NK-92 (cell line): ENCODE data around the gene ENTPD6.
"Not testable (repeated sequence)": the region's sequence is repeated elsewhere in the genome, so short reads cannot be mapped to it uniquely, and the experiment has no call there.

Experiments used
- DNase-seq: peaks from one replicate; lab custom pipeline; 2025; ENCODE audit not compliant: unreplicated experiment; lab: John Stamatoyannopoulos, UW

Gene ENTPD6

GRCh38 chr20:25240851-25241658 is 45.5 kb downstream of the ENTPD6 start:
- DNase-seq: not testable (repeated sequence)

- DNase-seq: not testable (repeated sequence)
These were observed 46.1 kb downstream of the ENTPD6 start for GRCh38 chr20:25241659-25241955.

- no peak for DNase-seq
These were observed 46.7 kb downstream of the ENTPD6 start for GRCh38 chr20:25242231-25242630.

GRCh38 chr20:25243416-25243979 is 48.0 kb downstream of the ENTPD6 start:
- no peak for DNase-seq

GRCh38 chr20:25244976-25245375 is 49.5 kb downstream of the ENTPD6 start:
- no peak for DNase-seq

- DNase-seq: no peak
These were observed 49.9 kb downstream of the ENTPD6 start for GRCh38 chr20:25245461-25245860.

- no peak for DNase-seq
These were observed 50.9 kb downstream of the ENTPD6 start for GRCh38 chr20:25246182-25246999.

GRCh38 chr20:25247000-25247517 is 51.5 kb downstream of the ENTPD6 start:
- DNase-seq: no peak

- no peak for DNase-seq
These were observed 52.0 kb downstream of the ENTPD6 start for GRCh38 chr20:25247518-25247955.

- no peak for DNase-seq
These were observed 52.7 kb downstream of the ENTPD6 start, which contains the start of gene PYGB for GRCh38 chr20:25247956-25248785. PYGB (plus strand) TSS chr20:25248085; CDS start chr20:25248179, 94 bp downstream.

GRCh38 chr20:25248786-25249172 is 53.3 kb downstream of the ENTPD6 start:
- no peak for DNase-seq

GRCh38 chr20:25249198-25249931 is 53.9 kb downstream of the ENTPD6 start:
- DNase-seq: no peak

- DNase-seq: no peak
These were observed 55.0 kb downstream of the ENTPD6 start for GRCh38 chr20:25250508-25250907.

GRCh38 chr20:25251019-25251418 is 55.5 kb downstream of the ENTPD6 start:
- DNase-seq: no peak

- no peak for DNase-seq
These were observed 56.0 kb downstream of the ENTPD6 start for GRCh38 chr20:25251558-25251957.

- DNase-seq: no peak
These were observed 56.7 kb downstream of the ENTPD6 start for GRCh38 chr20:25252230-25252651.

GRCh38 chr20:25252686-25253421 is 57.3 kb downstream of the ENTPD6 start:
- DNase-seq: no peak

- no peak for DNase-seq
These were observed 58.2 kb downstream of the ENTPD6 start for GRCh38 chr20:25253606-25254275.

- no peak for DNase-seq
These were observed 59.1 kb downstream of the ENTPD6 start for GRCh38 chr20:25254571-25254970.
